Hepatocyte (in vitro differentiated cells): ENCODE results near the gene PIBF1. TPM values are rescaled to one million over a fixed set of nuclear protein-coding genes. Genes with fewer than 3 reads are reported as not detected.

Source experiments
- DNase-seq: peaks from one replicate; pipeline ENCODE4 v3.0.0-alpha.2; 2016; ENCODE audit warnings: low spot score
- H2AFZ ChIP-seq: fragments of 200-600 bp; sonication (generic); 2 replicates; pipeline ENCODE4 v1.6.0; 2016; ENCODE audit warnings: antibody characterized with exemption, mild to moderate bottlenecking
- H3K27ac ChIP-seq: fragments of 200-600 bp; sonication (generic); 2 replicates; pipeline ENCODE4 v1.5.1; 2016; ENCODE audit warnings: mild to moderate bottlenecking
- H3K27me3 ChIP-seq: fragments of 200-600 bp; sonication (generic); 2 replicates; pipeline ENCODE4 v1.6.1; 2016
- H3K36me3 ChIP-seq: fragments of 200-600 bp; sonication (generic); replicated peaks from 2 replicates; pipeline ENCODE4 v1.5.1; 2016; ENCODE audit warnings: low read depth; ENCODE audit not compliant: insufficient read depth
- H3K4me1 ChIP-seq: fragments of 200-600 bp; sonication (generic); 2 replicates; pipeline ENCODE4 v1.5.1; 2016; ENCODE audit warnings: mild to moderate bottlenecking, moderate library complexity; ENCODE audit not compliant: insufficient read depth
- H3K4me2 ChIP-seq: fragments of 200-600 bp; sonication (generic); 2 replicates; pipeline ENCODE4 v1.6.0; 2016
- H3K4me3 ChIP-seq: fragments of 200-600 bp; sonication (generic); 2 replicates; pipeline ENCODE4 v1.5.1; 2016; ENCODE audit warnings: mild to moderate bottlenecking
- H3K79me2 ChIP-seq: fragments of 200-600 bp; sonication (generic); 2 replicates; pipeline ENCODE4 v1.6.0; 2017; ENCODE audit warnings: mild to moderate bottlenecking
- H3K9me2 ChIP-seq: fragments of 200-600 bp; sonication (generic); replicated peaks from 2 replicates; pipeline ENCODE4 v1.6.0; 2017; ENCODE audit warnings: mild to moderate bottlenecking; ENCODE audit not compliant: insufficient read depth
- H3K9me3 ChIP-seq: fragments of 200-600 bp; sonication (generic); 2 replicates; pipeline ENCODE4 v1.5.1; 2016; ENCODE audit warnings: low read depth, mild to moderate bottlenecking
- H4K20me1 ChIP-seq: fragments of 200-600 bp; sonication (generic); 2 replicates; pipeline ENCODE4 v1.6.0; 2016; ENCODE audit warnings: mild to moderate bottlenecking; ENCODE audit not compliant: insufficient read depth, poor library complexity, severe bottlenecking
- CTCF ChIP-seq: fragments of 200-600 bp; sonication (generic); IDR thresholded peaks from 2 replicates; pipeline ENCODE4 v1.5.1; 2016; ENCODE audit warnings: antibody characterized with exemption, mild to moderate bottlenecking; ENCODE audit not compliant: poor library complexity
- EZH2 ChIP-seq: fragments of 200-600 bp; sonication (generic); IDR thresholded peaks from 2 replicates; pipeline ENCODE4 v1.6.1; 2016; ENCODE audit warnings: antibody characterized with exemption, mild to moderate bottlenecking, borderline replicate concordance
- EZH2phosphoT487 ChIP-seq: fragments of 200-600 bp; sonication (generic); IDR thresholded peaks from one replicate; pipeline ENCODE4 v1.6.1; 2018; ENCODE audit warnings: antibody characterized with exemption, mild to moderate bottlenecking, low read depth, moderate library complexity; ENCODE audit not compliant: unreplicated experiment, severe bottlenecking
- WGBS: methylation state at CpG from one replicate; pipeline ENCODE4 v1.1.6; 2016; ENCODE audit warnings: low lambda C conversion rate; ENCODE audit errors: missing lambda C conversion rate; 5-methylcytosine and 5-hydroxymethylcytosine counted together
- polyA plus RNA-seq: library from polyadenylated mRNA; unstranded; fragments of >200 nt; fragmentation: Nextera tagmentation; extraction: Ambion mirVana; gene quantifications from 2 replicates; pipeline ENCODE4 v1.2.1, GENCODE V29; 2016
- total RNA-seq: library from RNA; depleted of rRNA; stranded (reverse); fragments of >200 nt; gene quantifications from 2 replicates; pipeline ENCODE4 v1.2.3, GENCODE V29; 2014

PIBF1 gene
- total and polyA plus RNA-seq, 2 experiments from 2014 or later = 13.1 to 24.5 TPM

GRCh38 chr13:73061876-73062275 is 279.9 kb downstream of the PIBF1 start:
- peak; percentile 49 for DNase-seq
- H3K9me3 ChIP-seq = no peaks in the 10 kb centered on the region
- WGBS = 56% methylated on average over 9 of the region's 9 CpGs
- peaks cover 10% of the 10 kb centered on the region for H3K4me1 ChIP-seq
- H3K27ac ChIP-seq = peak overlapping the region; percentile 92
- no peaks in the 10 kb centered on the region for H3K9me2 ChIP-seq
- no peaks in the 10 kb centered on the region for H3K36me3 ChIP-seq
- no peak for TF ChIP-seq EZH2
- no peak for TF ChIP-seq CTCF
- no peak for TF ChIP-seq EZH2phosphoT487
- H3K4me2 ChIP-seq = peak overlapping the region; percentile 74
- peaks cover 6% of the 10 kb centered on the region for H4K20me1 ChIP-seq
- H2AFZ ChIP-seq = no peak overlapping the region
- peaks cover 72% of the 10 kb centered on the region for H3K79me2 ChIP-seq
- H3K27me3 ChIP-seq = no peaks in the 10 kb centered on the region
- H3K4me3 ChIP-seq = peak overlapping the region; percentile 44

GRCh38 chr13:73062468-73062867 is 280.5 kb downstream of the PIBF1 start:
- peaks cover 4% of the 10 kb centered on the region for H3K4me1 ChIP-seq
- WGBS = 66% methylated on average over 13 of the region's 13 CpGs
- no peaks in the 10 kb centered on the region for H3K9me3 ChIP-seq
- TF ChIP-seq EZH2 = no peak
- TF ChIP-seq EZH2phosphoT487 = no peak
- no peak for TF ChIP-seq CTCF
- H3K79me2 ChIP-seq = peaks cover 78% of the 10 kb centered on the region
- no peaks in the 10 kb centered on the region for H3K27me3 ChIP-seq
- no peaks in the 10 kb centered on the region for H3K9me2 ChIP-seq
- H3K36me3 ChIP-seq = no peaks in the 10 kb centered on the region
- H3K4me3 ChIP-seq = peak overlapping the region; percentile 44
- H4K20me1 ChIP-seq = peaks cover 6% of the 10 kb centered on the region
- peak overlapping the region; percentile 74 for H3K4me2 ChIP-seq
- DNase-seq = no peak
- peak overlapping the region; percentile 92 for H3K27ac ChIP-seq
- H2AFZ ChIP-seq = no peak overlapping the region

- peak overlapping the region; percentile 92 for H3K27ac ChIP-seq
- no peaks in the 10 kb centered on the region for H3K36me3 ChIP-seq
- 60% methylated on average over 3 of the region's 3 CpGs for WGBS
- peak overlapping the region; percentile 74 for H3K4me2 ChIP-seq
- H4K20me1 ChIP-seq = peaks cover 6% of the 10 kb centered on the region
- H3K4me3 ChIP-seq = peak overlapping the region; percentile 44
- H3K9me3 ChIP-seq = no peaks in the 10 kb centered on the region
- TF ChIP-seq EZH2phosphoT487 (no peak), EZH2 (no peak), CTCF (no peak)
- H3K4me1 ChIP-seq = peaks cover 4% of the 10 kb centered on the region
- no peaks in the 10 kb centered on the region for H3K9me2 ChIP-seq
- H2AFZ ChIP-seq = no peak overlapping the region
- peaks cover 81% of the 10 kb centered on the region for H3K79me2 ChIP-seq
- no peaks in the 10 kb centered on the region for H3K27me3 ChIP-seq
- DNase-seq = no peak
Measured at GRCh38 chr13:73063166-73063565, 281.2 kb downstream of the PIBF1 start.

GRCh38 chr13:73065036-73065435 is 283.1 kb downstream of the PIBF1 start:
- no peak overlapping the region for H2AFZ ChIP-seq
- no peaks in the 10 kb centered on the region for H3K9me2 ChIP-seq
- H3K27me3 ChIP-seq = no peaks in the 10 kb centered on the region
- no peak overlapping the region for H3K4me3 ChIP-seq
- TF ChIP-seq EZH2phosphoT487 (no peak), CTCF (no peak), EZH2 (no peak)
- DNase-seq = no peak
- peak overlapping the region; percentile 74 for H3K4me2 ChIP-seq
- 48% methylated on average over 2 of the region's 2 CpGs for WGBS
- peaks cover 9% of the 10 kb centered on the region for H3K4me1 ChIP-seq
- no peaks in the 10 kb centered on the region for H3K9me3 ChIP-seq
- peaks cover 6% of the 10 kb centered on the region for H4K20me1 ChIP-seq
- peak overlapping the region; percentile 92 for H3K27ac ChIP-seq
- H3K79me2 ChIP-seq = peaks cover 84% of the 10 kb centered on the region
- no peaks in the 10 kb centered on the region for H3K36me3 ChIP-seq
